GM18951 (cell line): ENCODE results near the gene TP53.

Experiments used
- POLR2A ChIP-seq: IDR thresholded peaks from 4 replicates; pipeline ENCODE4 v1.6.1; 2011; ENCODE audit warnings: mild to moderate bottlenecking; ENCODE audit not compliant: insufficient read length, insufficient read depth; ENCODE audit errors: extremely low read depth
- in situ Hi-C: fragments of 300-500 bp; cut with MboI; formaldehyde crosslinking; loops from one replicate; pipeline ENCODE4 v1.12.0; 2022; ENCODE audit warnings: low sequenced_read_pairs, mixed read lengths, inconsistent platforms; ENCODE audit not compliant: unreplicated experiment

TP53 gene

GRCh38 chr17:7687072-7687907 lies at the start of gene TP53:
Gene TP53 (minus strand): TSS chr17:7687490. CDS start chr17:7676594, 10,896 bp downstream.
- peak; percentile 97 for TF ChIP-seq POLR2A
- in situ Hi-C loops, result no loop called here

- in situ Hi-C loops, result no loop called here
- no peak for TF ChIP-seq POLR2A
These were observed 45.8 kb upstream of the TP53 start for GRCh38 chr17:7732981-7733539.

GRCh38 chr17:7729816-7730215 lies 42.5 kb upstream of the TP53 start:
- in situ Hi-C loops, result no loop called here
- no peak for TF ChIP-seq POLR2A

- TF ChIP-seq POLR2A, result no peak
- in situ Hi-C loops, result no loop called here
These were observed 40.6 kb upstream of the TP53 start for GRCh38 chr17:7727886-7728285.

- in situ Hi-C loops, result no loop called here
- no peak for TF ChIP-seq POLR2A
These were observed 34.3 kb upstream of the TP53 start for GRCh38 chr17:7721612-7722011.

GRCh38 chr17:7720125-7720524 lies 32.8 kb upstream of the TP53 start:
- in situ Hi-C loops, result no loop called here
- TF ChIP-seq POLR2A, result no peak

GRCh38 chr17:7719661-7720060 lies 32.4 kb upstream of the TP53 start:
- no peak for TF ChIP-seq POLR2A
- in situ Hi-C loops, result loop anchor here (5.0 kb wide), 1 partner anchor 62 kb away; no protein-coding TSS in a partner anchor

GRCh38 chr17:7717756-7718350 lies 30.6 kb upstream of the TP53 start:
- TF ChIP-seq POLR2A, result no peak
- in situ Hi-C loops, result loop anchor here (5.0 kb wide), 1 partner anchor 61 kb away; no protein-coding TSS in a partner anchor

GRCh38 chr17:7716901-7717755 lies 29.8 kb upstream of the TP53 start, which contains the start of gene DNAH2:
Gene DNAH2 (plus strand): TSS chr17:7717744. CDS start chr17:7719735, 1,991 bp downstream.
- no peak for TF ChIP-seq POLR2A
- in situ Hi-C loops, result loop anchor here (5.0 kb wide), 1 partner anchor 60 kb away; no protein-coding TSS in a partner anchor

GRCh38 chr17:7715936-7716886 lies 28.9 kb upstream of the TP53 start:
- no peak for TF ChIP-seq POLR2A
- in situ Hi-C loops, result loop anchor here (5.0 kb wide), 1 partner anchor 59 kb away; no protein-coding TSS in a partner anchor

- in situ Hi-C loops, result loop anchor here (5.0 kb wide), 1 partner anchor 58 kb away; no protein-coding TSS in a partner anchor
- TF ChIP-seq POLR2A, result no peak
These were observed 27.7 kb upstream of the TP53 start for GRCh38 chr17:7714721-7715594.
